HG03039 (cell line): Measurements from ENCODE around the gene LEPR.
"Not testable (repeated sequence)": the region's sequence is repeated elsewhere in the genome, so short reads cannot be mapped to it uniquely, and the experiment has no call there.

Experiments
- ATAC-seq: cut with Tn5 transposase; IDR thresholded peaks from one replicate; pipeline ENCODE4 v1.9.1; 2021; ENCODE audit warnings: mild to moderate bottlenecking, moderate library complexity; ENCODE audit not compliant: unreplicated experiment

The LEPR gene

GRCh38 chr1:65435987-65436386 is 15.5 kb downstream of the LEPR start:
- no peak for ATAC-seq

- no peak for ATAC-seq
Measured at GRCh38 chr1:65437616-65438015, 17.1 kb downstream of the LEPR start.

- ATAC-seq: no peak
Measured at GRCh38 chr1:65440322-65440900, 19.9 kb downstream of the LEPR start.

DNA sequence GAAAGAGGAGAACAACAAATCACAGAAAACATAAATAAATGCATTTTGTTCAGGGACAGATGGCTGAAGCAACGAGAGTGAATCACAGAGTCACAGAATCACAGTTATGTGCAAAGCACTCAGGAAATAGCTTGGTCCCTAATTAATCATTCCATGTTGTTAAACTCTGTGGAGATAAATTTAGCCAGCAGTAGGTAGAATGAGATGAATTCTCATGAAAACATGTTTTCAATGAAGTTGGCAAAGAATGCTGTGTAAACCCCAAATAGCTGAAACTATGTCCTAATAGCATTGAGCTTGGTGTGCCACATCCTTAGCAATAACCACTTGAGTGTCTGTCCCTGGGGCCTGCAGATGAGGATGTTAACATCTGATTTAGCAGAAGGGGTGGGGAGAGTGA is 20.4 kb downstream of the LEPR start:
- no peak for ATAC-seq

DNA sequence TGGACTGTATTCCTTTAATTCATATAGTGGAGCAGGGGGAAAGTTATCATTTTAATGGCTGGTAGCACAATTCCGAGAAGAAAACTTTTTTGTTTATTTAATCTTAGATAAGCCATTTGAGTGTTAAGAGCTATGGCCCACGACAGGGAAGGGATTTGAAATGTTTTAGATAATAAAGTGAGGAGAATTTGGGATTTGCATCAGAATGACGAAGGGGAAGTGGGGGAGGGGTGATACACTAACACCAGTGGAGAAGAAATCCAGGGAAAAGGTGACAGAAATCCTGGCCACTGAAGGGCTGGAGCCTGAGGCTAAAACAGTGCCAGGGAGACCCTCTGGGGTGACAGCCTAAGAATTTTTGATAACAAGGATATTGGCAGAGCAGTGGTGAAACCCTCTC is 21.0 kb downstream of the LEPR start:
- no peak for ATAC-seq

DNA sequence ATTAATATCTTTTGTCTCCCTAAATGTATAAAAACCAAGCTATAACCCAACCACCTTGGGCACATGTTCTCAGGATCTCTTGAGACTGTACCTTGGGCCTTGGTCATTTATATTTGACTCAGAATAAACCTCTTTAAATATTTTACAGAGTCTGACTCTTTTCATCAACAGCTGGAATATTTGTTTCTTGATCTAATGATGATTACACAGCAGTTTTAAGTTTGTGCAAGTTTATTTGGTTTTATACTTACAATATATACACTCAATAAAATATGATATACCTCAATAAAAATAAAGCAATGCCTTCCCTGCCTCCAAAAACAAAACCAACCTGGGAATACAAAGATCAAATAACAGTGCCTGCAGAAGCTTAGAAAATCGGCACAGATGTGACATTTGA is 22.0 kb downstream of the LEPR start:
- ATAC-seq: no peak

DNA sequence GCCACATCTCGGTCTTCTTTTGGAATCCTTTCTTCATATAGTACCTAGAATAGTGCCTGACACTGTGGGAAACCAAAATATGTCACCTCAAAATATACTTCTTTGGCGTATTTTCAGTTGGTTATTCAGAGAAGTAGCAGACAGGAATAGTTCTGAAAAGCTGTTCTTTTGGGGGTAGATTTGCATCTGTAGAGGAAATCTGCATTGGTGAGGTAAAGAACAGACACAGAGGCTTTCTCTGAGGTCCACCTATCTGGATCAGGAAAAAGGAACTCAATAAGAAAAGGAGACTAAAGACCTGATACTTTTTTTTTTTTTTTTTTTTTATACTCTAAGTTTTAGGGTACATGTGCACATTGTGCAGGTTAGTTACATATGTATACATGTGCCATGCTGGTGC is 23.2 kb downstream of the LEPR start:
- no peak for ATAC-seq

GRCh38 chr1:65444128-65444640 is 23.7 kb downstream of the LEPR start:
- no peak for ATAC-seq

DNA sequence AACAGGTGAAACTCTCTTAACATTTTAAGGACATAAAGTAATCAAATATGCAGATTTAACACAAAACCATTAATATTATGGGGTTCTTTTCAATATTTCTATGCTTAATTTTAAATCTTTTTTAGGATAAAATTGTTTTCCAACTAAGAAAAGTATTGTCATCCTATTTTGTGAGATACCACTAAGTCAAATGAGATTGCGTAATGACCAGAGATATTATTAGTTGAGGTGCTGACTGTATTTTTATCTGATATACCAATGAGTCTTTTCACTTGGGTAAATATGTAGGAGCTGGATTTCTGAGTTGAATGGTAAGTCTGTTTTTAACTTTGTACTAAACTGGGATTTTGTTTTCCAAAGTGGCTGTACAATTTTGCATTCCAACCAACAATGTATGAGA is 25.4 kb downstream of the LEPR start:
- ATAC-seq: no peak

DNA sequence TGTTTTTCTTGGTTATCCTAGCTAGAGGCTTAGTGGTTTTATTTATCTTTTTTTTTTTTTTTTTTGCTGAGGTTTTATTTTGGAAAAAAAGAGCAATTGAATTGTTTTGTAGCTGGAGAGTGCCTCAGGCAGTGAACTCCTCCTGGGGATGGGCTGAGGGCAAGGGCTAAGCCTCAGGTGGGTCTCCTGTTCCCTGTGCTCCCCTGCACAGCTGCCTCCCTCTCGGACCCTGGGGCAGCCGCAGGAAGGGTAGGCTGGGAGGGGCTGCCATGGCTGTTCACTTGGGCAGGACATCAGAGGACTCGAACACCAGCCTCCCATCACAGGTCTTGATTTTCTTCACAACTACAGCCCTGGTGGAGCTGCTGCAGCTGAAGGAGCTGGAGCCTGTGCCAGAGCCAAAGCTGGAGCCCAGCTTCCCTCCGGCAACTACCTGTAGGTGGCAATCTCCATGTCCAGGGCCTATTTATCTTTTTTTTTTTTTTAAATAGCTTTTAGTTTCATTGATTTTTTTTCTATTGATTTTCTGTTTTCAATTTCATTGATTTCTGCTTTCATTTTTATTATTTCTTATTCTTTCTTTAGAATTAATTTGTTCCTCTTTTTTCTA is 28.9 kb downstream of the LEPR start:
- no peak for ATAC-seq

DNA sequence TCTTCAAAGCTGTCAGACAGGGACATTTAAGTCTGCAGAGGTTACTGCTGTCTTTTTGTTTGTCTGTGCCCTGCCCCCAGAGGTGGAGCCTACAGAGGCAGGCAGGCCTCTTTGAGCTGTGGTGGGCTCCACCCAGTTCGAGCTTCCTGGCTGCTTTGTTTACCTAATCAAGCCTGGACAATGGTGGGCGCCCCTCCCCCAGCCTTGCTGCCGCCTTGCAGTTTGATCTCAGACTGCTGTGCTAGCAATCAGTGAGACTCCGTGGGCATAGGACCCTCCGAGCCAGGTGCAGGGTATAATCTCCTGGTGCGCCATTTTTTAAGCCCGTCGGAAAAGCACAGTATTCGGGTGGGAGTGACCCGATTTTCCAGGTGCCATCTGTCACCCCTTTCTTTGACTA is 35.2 kb downstream of the LEPR start:
- not testable (repeated sequence) for ATAC-seq

GRCh38 chr1:65456481-65456880 is 36.0 kb downstream of the LEPR start:
- no peak for ATAC-seq

DNA sequence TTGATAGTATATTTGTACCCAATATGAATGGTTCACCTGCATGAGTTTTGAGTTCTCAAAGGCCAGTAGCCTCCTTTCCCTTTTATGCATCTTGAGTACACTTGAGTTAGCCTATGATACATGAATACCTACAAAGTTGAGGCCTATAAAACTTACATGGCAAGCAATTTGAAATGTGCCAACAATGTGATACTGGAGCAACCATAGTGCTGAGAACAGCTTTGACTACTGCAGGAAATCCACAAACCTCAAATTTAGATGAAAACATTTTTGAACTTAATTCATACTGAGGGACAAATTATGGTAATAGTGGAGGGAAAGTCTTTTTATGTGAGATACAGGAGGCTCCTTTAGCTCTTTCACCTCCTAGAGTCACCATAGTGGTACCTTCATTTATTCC is 37.4 kb downstream of the LEPR start:
- no peak for ATAC-seq

- no peak for ATAC-seq
Measured at GRCh38 chr1:65458730-65459396, 38.4 kb downstream of the LEPR start.

DNA sequence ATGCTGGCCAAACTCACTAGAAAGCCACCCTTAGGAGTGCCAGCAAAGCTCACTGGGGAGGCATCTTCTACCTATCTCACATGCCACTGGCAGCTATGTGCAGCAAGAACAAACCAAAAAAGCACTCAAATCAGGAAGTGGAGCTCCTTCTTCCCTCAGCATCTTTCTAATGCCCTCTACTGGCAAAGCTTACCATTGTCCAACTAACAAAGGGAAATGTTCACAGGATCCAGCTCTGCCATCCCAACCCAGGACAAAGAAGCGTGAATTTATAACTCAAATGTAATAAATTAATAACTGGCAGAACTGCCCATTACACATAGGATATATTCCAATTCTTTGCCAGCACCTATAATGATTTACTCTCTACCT is 38.9 kb downstream of the LEPR start:
- no peak for ATAC-seq

GRCh38 chr1:65465837-65466236 is 45.4 kb downstream of the LEPR start:
- not testable (repeated sequence) for ATAC-seq

- no peak for ATAC-seq
Measured at GRCh38 chr1:65467536-65467935, 47.1 kb downstream of the LEPR start.

- ATAC-seq: no peak
Measured at GRCh38 chr1:65469126-65469888, 48.8 kb downstream of the LEPR start.

- no peak for ATAC-seq
Measured at GRCh38 chr1:65469889-65470340, 49.4 kb downstream of the LEPR start.
